Thoracic aorta (tissue), 2 donors: ENCODE data around the gene ZNF558. TPM values are rescaled to one million over a fixed set of nuclear protein-coding genes. Genes with fewer than 3 reads are reported as not detected.
"Not testable (repeated sequence)": the region's sequence is repeated elsewhere in the genome, so short reads cannot be mapped to it uniquely, and the experiment has no call there.

Experiments
- ATAC-seq: fragments of 150-250 bp; one replicate; pipeline ENCODE4 v1.8.0; 2017; ENCODE audit warnings: low read depth; ENCODE audit not compliant: insufficient number of reproducible peaks, low FRiP score
- DNase-seq: peaks from one replicate; pipeline ENCODE4 v3.0.0-alpha.2; 2020; ENCODE audit warnings: low spot score
- H3K27ac ChIP-seq, 2 donors: fragments of 200-600 bp; sonication (generic); 1 replicate in 1 of 2; 2 replicates in 1 of 2; pipeline ENCODE4 v1.5.1; 2016; ENCODE audit warnings: mild to moderate bottlenecking in 2 of 2, moderate library complexity in 2 of 2
- H3K27me3 ChIP-seq: fragments of 200-600 bp; sonication (generic); replicated peaks from 2 replicates; pipeline ENCODE4 v1.6.0; 2016; ENCODE audit warnings: mild to moderate bottlenecking; ENCODE audit not compliant: insufficient read depth
- H3K36me3 ChIP-seq: fragments of 200-600 bp; sonication (generic); one replicate; pipeline ENCODE4 v1.5.1; 2016
- H3K4me1 ChIP-seq, 2 donors: fragments of 200-600 bp; sonication (generic); 1 replicate in 1 of 2; 2 replicates in 1 of 2; pipeline versions ENCODE4 v1.5.1 to v1.6.0; 2016; ENCODE audit warnings: low read depth in 2 of 2, mild to moderate bottlenecking in 1 of 2; ENCODE audit not compliant: control insufficient read depth in 1 of 2
- H3K4me3 ChIP-seq: fragments of 200-600 bp; sonication (generic); 2 replicates; pipeline ENCODE4 v1.5.1; 2016; ENCODE audit warnings: mild to moderate bottlenecking
- H3K9me3 ChIP-seq: fragments of 200-600 bp; sonication (generic); 2 replicates; pipeline ENCODE4 v1.5.1; 2016
- CTCF ChIP-seq: fragments of 200-600 bp; sonication (generic); IDR thresholded peaks from one replicate; pipeline ENCODE4 v1.5.1; 2019; ENCODE audit warnings: antibody characterized with exemption
- total RNA-seq, 2 donors: library from RNA; depleted of rRNA; stranded (reverse); fragments of >200 nt; gene quantifications; one replicate each; pipeline versions ENCODE4 v1.1.0 to v1.2.3, GENCODE V29; 2016

ZNF558 gene
- total RNA-seq, 2 donors from 2014 or later: 35.2 to 44.1 TPM

GRCh38 chr19:8814176-8814575 is 17.9 kb downstream of the ZNF558 start:
- no peak for DNase-seq

GRCh38 chr19:8811315-8812172 is 20.6 kb downstream of the ZNF558 start:
- ATAC-seq: no peak
- H3K9me3 ChIP-seq: peaks cover 99% of the 10 kb centered on the region
- H3K27me3 ChIP-seq: no peaks in the 10 kb centered on the region
- no peak overlapping the region for H3K27ac ChIP-seq
- H3K4me1 ChIP-seq: no peaks in the 10 kb centered on the region
- H3K36me3 ChIP-seq: peaks cover 86% of the 10 kb centered on the region
- H3K4me3 ChIP-seq: peak overlapping the region; percentile 37
- no peak for DNase-seq
- no peak for TF ChIP-seq CTCF

More at GRCh38 chr19:8814176-8814575, 17.9 kb downstream of the ZNF558 start:
- H3K27ac ChIP-seq: no peak overlapping the region
- no peak for ATAC-seq
- H3K36me3 ChIP-seq: peaks cover 86% of the 10 kb centered on the region
- peak overlapping the region; percentile 8 for H3K4me3 ChIP-seq
- TF ChIP-seq CTCF: no peak
- peaks cover 96% of the 10 kb centered on the region for H3K9me3 ChIP-seq
- H3K4me1 ChIP-seq: no peaks in the 10 kb centered on the region
- H3K27me3 ChIP-seq: no peaks in the 10 kb centered on the region

GRCh38 chr19:8806661-8807060 is 25.4 kb downstream of the ZNF558 start:
- H3K4me3 ChIP-seq: no peak overlapping the region
- no peak for ATAC-seq
- no peak for TF ChIP-seq CTCF
- peaks cover 63% of the 10 kb centered on the region for H3K36me3 ChIP-seq
- no peak overlapping the region for H3K27ac ChIP-seq
- DNase-seq: no peak
- peaks cover 93% of the 10 kb centered on the region for H3K9me3 ChIP-seq
- no peaks in the 10 kb centered on the region for H3K27me3 ChIP-seq
- no peaks in the 10 kb centered on the region for H3K4me1 ChIP-seq

GRCh38 chr19:8794823-8795222 is 37.3 kb downstream of the ZNF558 start:
- no peak for TF ChIP-seq CTCF
- Histone ChIP-seq H3K27me3 (no peaks in the 10 kb centered on the region), H3K36me3 (no peaks in the 10 kb centered on the region), H3K9me3 (peaks cover 11% of the 10 kb centered on the region), H3K4me1 (no peaks in the 10 kb centered on the region), H3K27ac (no peak overlapping the region), H3K4me3 (no peak overlapping the region)
- no peak for DNase-seq
- ATAC-seq: no peak

- H3K4me1 ChIP-seq, ATAC-seq, H3K4me3 ChIP-seq, H3K27ac ChIP-seq, H3K9me3 ChIP-seq, H3K27me3 ChIP-seq, H3K36me3 ChIP-seq, DNase-seq: not testable (repeated sequence)
Observed at GRCh38 chr19:8773587-8773986, 58.5 kb downstream of the ZNF558 start.

- H3K27me3 ChIP-seq, H3K27ac ChIP-seq, H3K9me3 ChIP-seq, H3K36me3 ChIP-seq, ATAC-seq, H3K4me3 ChIP-seq, H3K4me1 ChIP-seq, DNase-seq: not testable (repeated sequence)
Observed at GRCh38 chr19:8769265-8769664, 62.8 kb downstream of the ZNF558 start.

- H3K4me1 ChIP-seq, DNase-seq, H3K27ac ChIP-seq, H3K36me3 ChIP-seq, H3K27me3 ChIP-seq, H3K9me3 ChIP-seq, H3K4me3 ChIP-seq, ATAC-seq: not testable (repeated sequence)
Observed at GRCh38 chr19:8767257-8767656, 64.8 kb downstream of the ZNF558 start.
